ENCODE data around the gene PLXNA1.

Gene PLXNA1

GRCh38 chr3:126968391-126969390 lies 14.2 kb upstream of the PLXNA1 start:
- no peak for DNase-seq (ENCODE audit: low spot score)

- peak; percentile 77 for DNase-seq (ENCODE audit: low spot score)
These were observed 13.3 kb upstream of the PLXNA1 start for GRCh38 chr3:126969586-126969985.

GRCh38 chr3:126970101-126970500 lies 12.8 kb upstream of the PLXNA1 start:
- no peak for DNase-seq (ENCODE audit: low spot score)

- DNase-seq (ENCODE audit: low spot score): no peak
These were observed 12.0 kb upstream of the PLXNA1 start for GRCh38 chr3:126970921-126971320.

GRCh38 chr3:126971891-126972351 lies 11.0 kb upstream of the PLXNA1 start:
- DNase-seq (ENCODE audit: low spot score): no peak

- DNase-seq (ENCODE audit: low spot score): no peak
These were observed 10.0 kb upstream of the PLXNA1 start for GRCh38 chr3:126972866-126973265.

GRCh38 chr3:126973814-126974213 lies 9.1 kb upstream of the PLXNA1 start:
- DNase-seq (ENCODE audit: low spot score): no peak

- no peak for DNase-seq (ENCODE audit: low spot score)
These were observed 8.2 kb upstream of the PLXNA1 start for GRCh38 chr3:126974756-126975155.

- no peak for DNase-seq (ENCODE audit: low spot score)
These were observed 6.0 kb upstream of the PLXNA1 start for GRCh38 chr3:126976906-126977305.

- DNase-seq (ENCODE audit: low spot score): no peak
These were observed 5.1 kb upstream of the PLXNA1 start for GRCh38 chr3:126977821-126978220.

GRCh38 chr3:126978291-126978690 lies 4.6 kb upstream of the PLXNA1 start:
- DNase-seq (ENCODE audit: low spot score): no peak

GRCh38 chr3:126979046-126979628 lies 3.8 kb upstream of the PLXNA1 start:
- no peak for DNase-seq (ENCODE audit: low spot score)

- no peak for DNase-seq (ENCODE audit: low spot score)
These were observed 2.6 kb upstream of the PLXNA1 start for GRCh38 chr3:126980266-126980811.

- DNase-seq (ENCODE audit: low spot score): no peak
These were observed 817 bp upstream of the PLXNA1 start for GRCh38 chr3:126982126-126982470.

- DNase-seq (ENCODE audit: low spot score): peak; percentile 13
These were observed 349 bp downstream of the PLXNA1 start for GRCh38 chr3:126983276-126983652.

- peak; percentile 20 for DNase-seq (ENCODE audit: low spot score)
These were observed 907 bp downstream of the PLXNA1 start for GRCh38 chr3:126983653-126984390.

- no peak for DNase-seq (ENCODE audit: low spot score)
These were observed 1.6 kb downstream of the PLXNA1 start for GRCh38 chr3:126984391-126985131.

GRCh38 chr3:126985132-126985985 lies 2.4 kb downstream of the PLXNA1 start:
- DNase-seq (ENCODE audit: low spot score): no peak

- no peak for DNase-seq (ENCODE audit: low spot score)
These were observed 3.1 kb downstream of the PLXNA1 start for GRCh38 chr3:126986001-126986400.

- DNase-seq (ENCODE audit: low spot score): no peak
These were observed 4.2 kb downstream of the PLXNA1 start for GRCh38 chr3:126987129-126987528.

GRCh38 chr3:126987596-126987995 lies 4.7 kb downstream of the PLXNA1 start:
- no peak for DNase-seq (ENCODE audit: low spot score)
